SK-N-SH (cell line): ENCODE results near the gene SSTR3. TPM values are rescaled to one million over a fixed set of nuclear protein-coding genes. Genes with fewer than 3 reads are reported as not detected.

ENCODE experiments used
- CTCF ChIA-PET: fragments of 300-600, 350-600 bp; formaldehyde crosslinking; extraction: SDS; loops from one replicate; lab custom pipeline; 2021; lab: Yijun Ruan, JAX
- POLR2A ChIA-PET: fragments of 350-600 bp; sonication (Branson Sonifier 250); formaldehyde crosslinking; extraction: SDS; loops from one replicate; lab custom pipeline; 2020; ENCODE audit warnings: antibody characterized with exemption, inconsistent platforms; lab: Yijun Ruan, JAX
- DNase-seq: peaks from one replicate; pipeline ENCODE4 v3.0.0; 2012
- H2AFZ ChIP-seq: fragments of 200-600 bp; sonication (generic); 2 replicates; pipeline ENCODE4 v1.8.1; 2016; ENCODE audit warnings: antibody characterized with exemption, mild to moderate bottlenecking, low read depth
- H3F3A ChIP-seq: fragments of 200-600 bp; sonication (generic); replicated peaks from 2 replicates; pipeline ENCODE3; 2016; ENCODE audit warnings: antibody characterized with exemption, mild to moderate bottlenecking; ENCODE audit not compliant: insufficient read depth
- H3K27ac ChIP-seq, 2 experiments: fragments of 200-500 bp in 1 of 2; fragments of 200-600 bp in 1 of 2; sonication (Bioruptor generic) in 1 of 2; sonication (generic), shearing (Covaris generic) in 1 of 2; 2 replicates each; pipeline versions ENCODE4 v1.5.1 to v1.6.1; 2014 to 2016; ENCODE audit warnings: low read depth in 2 of 2, inconsistent platforms in 1 of 2, low read length in 1 of 2, mild to moderate bottlenecking in 1 of 2, mixed read lengths in 1 of 2
- H3K27me3 ChIP-seq: fragments of 200-600 bp; sonication (generic), shearing (Covaris generic); 2 replicates; pipeline ENCODE4 v1.6.1; 2016; ENCODE audit warnings: mixed run types; ENCODE audit not compliant: insufficient read depth
- H3K36me3 ChIP-seq, 2 experiments: fragments of 200-500 bp in 1 of 2; fragments of 200-600 bp in 1 of 2; sonication (Bioruptor generic) in 1 of 2; sonication (generic) in 1 of 2; replicated peaks in 1 of 2; 2 replicates each; pipeline versions ENCODE3 to v1.5.1; 2014 to 2016; ENCODE audit warnings: low read length in 1 of 2, mild to moderate bottlenecking in 1 of 2; ENCODE audit not compliant: insufficient read depth in 2 of 2, control insufficient read depth in 1 of 2
- H3K4me1 ChIP-seq, 2 experiments: fragments of 200-500 bp in 1 of 2; fragments of 200-600 bp in 1 of 2; sonication (Bioruptor generic) in 1 of 2; sonication (generic), shearing (Covaris generic) in 1 of 2; 2 replicates each; pipeline versions ENCODE4 v1.5.1 to v1.6.1; 2014 to 2016; ENCODE audit warnings: low read depth in 1 of 2, low read length in 1 of 2, mixed run types in 1 of 2; ENCODE audit not compliant: insufficient read depth in 2 of 2, control insufficient read depth in 1 of 2
- H3K4me2 ChIP-seq: fragments of 200-600 bp; sonication (generic), shearing (Covaris generic); 2 replicates; pipeline ENCODE4 v1.6.1; 2017; ENCODE audit warnings: mixed run types
- H3K4me3 ChIP-seq, 2 experiments: fragments of 200-500 bp in 1 of 2; fragments of 200-600 bp in 1 of 2; sonication (Bioruptor generic) in 1 of 2; sonication (generic), shearing (Covaris generic) in 1 of 2; 2 replicates each; pipeline versions ENCODE4 v1.5.1 to v1.8.1; 2014 to 2016; ENCODE audit warnings: low read depth in 2 of 2, inconsistent platforms in 1 of 2, low read length in 1 of 2, mild to moderate bottlenecking in 1 of 2, mixed read lengths in 1 of 2, moderate library complexity in 1 of 2
- H3K79me2 ChIP-seq: fragments of 200-600 bp; sonication (generic); 2 replicates; pipeline ENCODE4 v1.8.1; 2017; ENCODE audit warnings: mild to moderate bottlenecking; ENCODE audit not compliant: insufficient read depth
- H3K9ac ChIP-seq: fragments of 200-600 bp; sonication (generic); 2 replicates; pipeline ENCODE4 v1.6.1; 2017; ENCODE audit warnings: mixed run types
- H3K9me2 ChIP-seq: fragments of 200-600 bp; sonication (generic); 2 replicates; pipeline ENCODE4 v1.6.1; 2017; ENCODE audit warnings: mixed run types
- H3K9me3 ChIP-seq: fragments of 200-600 bp; sonication (generic); 2 replicates; pipeline ENCODE4 v1.6.1; 2017; ENCODE audit warnings: mixed run types, mild to moderate bottlenecking, moderate library complexity
- H4K20me1 ChIP-seq: fragments of 200-600 bp; sonication (generic); 2 replicates; pipeline ENCODE4 v1.6.1; 2017; ENCODE audit warnings: mild to moderate bottlenecking, mixed run types; ENCODE audit not compliant: insufficient read depth
- ELF1 ChIP-seq: IDR thresholded peaks from 2 replicates; pipeline ENCODE4 v1.4.0; 2012
- EP300 ChIP-seq, 2 experiments: IDR thresholded peaks; 2 replicates each; pipeline versions ENCODE4 v1.4.0 to v1.6.1; 2012; ENCODE audit warnings: borderline replicate concordance in 1 of 2, low read depth in 1 of 2, low read length in 1 of 2
- EZH2phosphoT487 ChIP-seq: fragments of 200-600 bp; sonication (generic); IDR thresholded peaks from 2 replicates; pipeline ENCODE4 v1.6.1; 2017; ENCODE audit warnings: low read depth, mixed run types, mild to moderate bottlenecking, antibody characterized with exemption, moderate library complexity, borderline replicate concordance
- FOSL2 ChIP-seq: IDR thresholded peaks from 2 replicates; pipeline ENCODE4 v1.4.0; 2012; ENCODE audit warnings: low read depth, mild to moderate bottlenecking, moderate library complexity, borderline replicate concordance
- GATA2 ChIP-seq: sonication (generic); formaldehyde crosslinking; IDR thresholded peaks from 2 replicates; pipeline ENCODE4 v1.5.0; 2020; ENCODE audit warnings: mild to moderate bottlenecking, missing genetic modification reagents
- IRF3 ChIP-seq: fragments of 150-350 bp; IDR thresholded peaks from 2 replicates; pipeline ENCODE4 v1.6.1; 2016; ENCODE audit warnings: mild to moderate bottlenecking, low read depth, low read length
- MAX ChIP-seq: IDR thresholded peaks from 2 replicates; pipeline ENCODE4 v1.4.0; 2012; ENCODE audit warnings: low read depth
- MEF2A ChIP-seq: IDR thresholded peaks from 2 replicates; pipeline ENCODE4 v1.4.0; 2012; ENCODE audit warnings: low read depth, borderline replicate concordance
- MXI1 ChIP-seq: IDR thresholded peaks from 2 replicates; pipeline ENCODE4 v1.6.1; 2012; ENCODE audit warnings: mild to moderate bottlenecking, low read depth, low read length, improper control_type of control experiment
- NFIC ChIP-seq: IDR thresholded peaks from 2 replicates; pipeline ENCODE4 v1.4.0; 2012; ENCODE audit warnings: borderline replicate concordance
- NRF1 ChIP-seq: IDR thresholded peaks from 2 replicates; pipeline ENCODE4 v1.6.1; 2012; ENCODE audit warnings: low read depth, mild to moderate bottlenecking, low read length
- POLR2AphosphoS5 ChIP-seq: IDR thresholded peaks from 2 replicates; pipeline ENCODE4 v1.6.1; 2012; ENCODE audit warnings: low read depth, low read length
- RCOR1 ChIP-seq: fragments of 150-350 bp; IDR thresholded peaks from 2 replicates; pipeline ENCODE4 v1.6.1; 2017; ENCODE audit warnings: antibody characterized with exemption, low read length
- REST ChIP-seq: IDR thresholded peaks from 2 replicates; pipeline ENCODE4 v1.6.1; 2012; ENCODE audit warnings: mild to moderate bottlenecking, low read depth, low read length, moderate library complexity
- RXRA ChIP-seq: IDR thresholded peaks from 2 replicates; pipeline ENCODE4 v1.4.0; 2012; ENCODE audit warnings: low read depth, mild to moderate bottlenecking, borderline replicate concordance
- SIN3A ChIP-seq: IDR thresholded peaks from 2 replicates; pipeline ENCODE4 v1.6.1; 2012; ENCODE audit warnings: low read depth, mild to moderate bottlenecking, low read length, moderate library complexity, borderline replicate concordance
- TCF12 ChIP-seq: IDR thresholded peaks from 2 replicates; pipeline ENCODE4 v1.4.0; 2012
- YY1 ChIP-seq: IDR thresholded peaks from 2 replicates; pipeline ENCODE4 v1.4.0; 2012; ENCODE audit warnings: low read depth, mild to moderate bottlenecking
- WGBS: methylation state at CpG from one replicate; pipeline ENCODE4 v1.1.6; 2017; ENCODE audit warnings: low lambda C conversion rate; 5-methylcytosine and 5-hydroxymethylcytosine counted together
- polyA plus RNA-seq, 3 experiments: library from polyadenylated mRNA; depleted of rRNA; stranded (reverse); fragments of >200 nt; gene quantifications; 2 replicates each; pipeline ENCODE4 v1.2.3, GENCODE V29; 2012

Gene SSTR3
- polyA plus RNA-seq, 1 of the 3 experiments (the other 2 are of a cell fraction), result not detected

- Histone ChIP-seq H3K4me3 (no peak overlapping the region), H3K36me3 (peaks cover 0 to 27% of the 10 kb centered on the region in 2 experiments), H3K27ac (no peak overlapping the region), H3K9me3 (no peaks in the 10 kb centered on the region), H3K4me1 (peaks cover 33 to 38% of the 10 kb centered on the region in 2 experiments), H3F3A (peaks cover 39% of the 10 kb centered on the region), H2AFZ (no peak overlapping the region), H3K9ac (no peak overlapping the region), H3K79me2 (peaks cover 11% of the 10 kb centered on the region), H4K20me1 (no peaks in the 10 kb centered on the region), H3K27me3 (no peaks in the 10 kb centered on the region), H3K4me2 (no peak overlapping the region), H3K9me2 (no peaks in the 10 kb centered on the region)
- TF ChIP-seq MEF2A (no peak), RXRA (no peak), ELF1 (no peak), SIN3A (no peak)
- CTCF ChIA-PET, result interaction anchor here (19.4 kb wide), 1 partner anchor 14 kb away, joined by 190 read pairs; no protein-coding TSS in a partner anchor
- POLR2A ChIA-PET, result no interaction called here
- no peak for DNase-seq
- 95% methylated on average over 12 of the region's 13 CpGs for WGBS
These were observed 26.5 kb downstream of the SSTR3 start for GRCh38 chr22:37185646-37186227.

GRCh38 chr22:37184816-37185541 lies 27.3 kb downstream of the SSTR3 start:
- Histone ChIP-seq H3K27ac (no peak overlapping the region), H3K4me1 (peaks cover 30 to 41% of the 10 kb centered on the region in 2 experiments), H2AFZ (no peak overlapping the region), H4K20me1 (no peaks in the 10 kb centered on the region), H3K9me3 (no peaks in the 10 kb centered on the region), H3K9ac (no peak overlapping the region), H3K4me3 (no peak overlapping the region), H3K27me3 (no peaks in the 10 kb centered on the region), H3K36me3 (peaks cover 0 to 29% of the 10 kb centered on the region in 2 experiments), H3K79me2 (peaks cover 11% of the 10 kb centered on the region), H3K4me2 (no peak overlapping the region), H3K9me2 (no peaks in the 10 kb centered on the region), H3F3A (peaks cover 35% of the 10 kb centered on the region)
- no peak for TF ChIP-seq EP300 (IDR thresholded peaks at IDR 0.05; ENCODE audit: borderline replicate concordance in 1 of 2, low read depth in 1 of 2, low read length in 1 of 2)
- no peak for TF ChIP-seq EZH2phosphoT487
- TF ChIP-seq IRF3, result no peak
- no peak for TF ChIP-seq YY1
- no peak for TF ChIP-seq REST
- no peak for TF ChIP-seq MAX
- TF ChIP-seq MXI1, result no peak
- no peak for TF ChIP-seq RCOR1
- no peak for TF ChIP-seq TCF12
- TF ChIP-seq FOSL2, result no peak
- TF ChIP-seq POLR2AphosphoS5, result no peak
- no peak for TF ChIP-seq GATA2
- TF ChIP-seq NRF1, result no peak
- no peak for TF ChIP-seq NFIC
- ChIA-PET CTCF (interaction anchor here (19.4 kb wide), 1 partner anchor 14 kb away, joined by 190 read pairs; no protein-coding TSS in a partner anchor), POLR2A (no interaction called here)
- DNase-seq, result no peak
- WGBS, result 92% methylated on average over 18 of the region's 18 CpGs
